Mammary epithelial cell (primary cell): Measurements from ENCODE around the gene AQP10.
"Not testable (repeated sequence)": the region's sequence is repeated elsewhere in the genome, so short reads cannot be mapped to it uniquely, and the experiment has no call there.

Experiments used
- CTCF ChIP-seq, 2 donors: IDR thresholded peaks in 1 of 2; conservative IDR thresholded peaks in 1 of 2; 2 replicates each; pipeline ENCODE4 v1.5.1; 2011 to 2012; ENCODE audit warnings: inconsistent platforms in 2 of 2, low read length in 2 of 2, mild to moderate bottlenecking in 2 of 2, control low read depth in 1 of 2, low read depth in 1 of 2; ENCODE audit not compliant: insufficient read depth in 1 of 2; ENCODE audit errors: extremely low read depth in 1 of 2
- EZH2 ChIP-seq: IDR thresholded peaks from 2 replicates; pipeline ENCODE4 v1.6.1; 2012; ENCODE audit warnings: low read length, inconsistent platforms, borderline replicate concordance

- not testable (repeated sequence) for TF ChIP-seq CTCF (conservative IDR thresholded peaks at IDR 0.05 in 1 of 2, IDR thresholded peaks at IDR 0.05 in 1 of 2; ENCODE audit: extremely low read depth in 1 of 2, insufficient read depth in 1 of 2, low read depth in 1 of 2, low read length in 2 of 2); EZH2
These were observed 33.3 kb upstream of the AQP10 start for GRCh38 chr1:154287591-154287990.
